WERI-Rb-1 (cell line): ENCODE data around the gene RAD51AP2.
A peak's percentile ranks its signal among the peaks of the same experiment; 100 is the strongest.

ENCODE experiments used
- DNase-seq: peaks from one replicate; pipeline ENCODE4 v3.0.0-alpha.2; 2020
- H3K27ac ChIP-seq: fragments of 250-450 bp; sonication (Bioruptor Pico); 2 replicates; pipeline ENCODE4 v1.5.1; 2020; ENCODE audit warnings: mild to moderate bottlenecking, moderate library complexity
- H3K27me3 ChIP-seq: fragments of 250-450 bp; sonication (Bioruptor Pico); 2 replicates; pipeline ENCODE4 v1.5.1; 2021; ENCODE audit warnings: mild to moderate bottlenecking, low read depth, moderate library complexity; ENCODE audit not compliant: insufficient read depth, severe bottlenecking
- H3K36me3 ChIP-seq: fragments of 250-450 bp; sonication (Bioruptor Pico); 2 replicates; pipeline ENCODE4 v1.5.1; 2020; ENCODE audit warnings: mild to moderate bottlenecking, moderate library complexity
- H3K4me3 ChIP-seq: 2 replicates; pipeline ENCODE4 v1.5.1; 2011; ENCODE audit warnings: low read depth, mild to moderate bottlenecking, control low read depth, low read length
- H3K9me3 ChIP-seq: fragments of 250-450 bp; sonication (Bioruptor Pico); 2 replicates; pipeline ENCODE4 v1.5.1; 2021; ENCODE audit warnings: mild to moderate bottlenecking, moderate library complexity; ENCODE audit not compliant: severe bottlenecking
- TF ChIP-seq, protein P1 (sequence below): IDR thresholded peaks from 2 replicates; pipeline ENCODE4 v1.5.1; 2011; ENCODE audit warnings: low read depth, mild to moderate bottlenecking, control low read depth, inconsistent platforms, low read length

The RAD51AP2 gene

DNA sequence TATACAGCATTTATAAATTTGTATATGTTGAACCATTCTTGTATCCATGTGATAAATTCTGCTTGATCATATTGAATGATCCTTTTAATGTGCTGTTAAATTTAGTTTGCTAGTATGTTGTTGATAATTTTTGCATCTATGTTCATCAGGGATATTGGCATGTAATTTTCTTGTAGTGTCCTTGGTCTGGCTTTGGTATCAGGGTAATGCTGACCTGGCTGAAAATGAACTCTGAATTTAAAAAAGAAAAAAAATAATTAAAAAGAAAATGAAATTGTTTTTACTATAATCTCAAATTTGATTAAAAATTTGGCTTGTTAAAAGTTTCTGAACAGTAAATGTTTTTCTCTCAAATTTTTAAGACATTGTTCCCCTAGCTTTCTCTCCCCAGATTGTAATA, 46.3 kb downstream of the RAD51AP2 start:
- Histone ChIP-seq H3K4me3 (no peak overlapping the region), H3K36me3 (no peaks in the 10 kb centered on the region), H3K9me3 (peaks cover 10% of the 10 kb centered on the region), H3K27me3 (no peaks in the 10 kb centered on the region), H3K27ac (no peak overlapping the region)
- TF ChIP-seq, protein P1, sequence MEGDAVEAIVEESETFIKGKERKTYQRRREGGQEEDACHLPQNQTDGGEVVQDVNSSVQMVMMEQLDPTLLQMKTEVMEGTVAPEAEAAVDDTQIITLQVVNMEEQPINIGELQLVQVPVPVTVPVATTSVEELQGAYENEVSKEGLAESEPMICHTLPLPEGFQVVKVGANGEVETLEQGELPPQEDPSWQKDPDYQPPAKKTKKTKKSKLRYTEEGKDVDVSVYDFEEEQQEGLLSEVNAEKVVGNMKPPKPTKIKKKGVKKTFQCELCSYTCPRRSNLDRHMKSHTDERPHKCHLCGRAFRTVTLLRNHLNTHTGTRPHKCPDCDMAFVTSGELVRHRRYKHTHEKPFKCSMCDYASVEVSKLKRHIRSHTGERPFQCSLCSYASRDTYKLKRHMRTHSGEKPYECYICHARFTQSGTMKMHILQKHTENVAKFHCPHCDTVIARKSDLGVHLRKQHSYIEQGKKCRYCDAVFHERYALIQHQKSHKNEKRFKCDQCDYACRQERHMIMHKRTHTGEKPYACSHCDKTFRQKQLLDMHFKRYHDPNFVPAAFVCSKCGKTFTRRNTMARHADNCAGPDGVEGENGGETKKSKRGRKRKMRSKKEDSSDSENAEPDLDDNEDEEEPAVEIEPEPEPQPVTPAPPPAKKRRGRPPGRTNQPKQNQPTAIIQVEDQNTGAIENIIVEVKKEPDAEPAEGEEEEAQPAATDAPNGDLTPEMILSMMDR = no peak
- no peak for DNase-seq

DNA sequence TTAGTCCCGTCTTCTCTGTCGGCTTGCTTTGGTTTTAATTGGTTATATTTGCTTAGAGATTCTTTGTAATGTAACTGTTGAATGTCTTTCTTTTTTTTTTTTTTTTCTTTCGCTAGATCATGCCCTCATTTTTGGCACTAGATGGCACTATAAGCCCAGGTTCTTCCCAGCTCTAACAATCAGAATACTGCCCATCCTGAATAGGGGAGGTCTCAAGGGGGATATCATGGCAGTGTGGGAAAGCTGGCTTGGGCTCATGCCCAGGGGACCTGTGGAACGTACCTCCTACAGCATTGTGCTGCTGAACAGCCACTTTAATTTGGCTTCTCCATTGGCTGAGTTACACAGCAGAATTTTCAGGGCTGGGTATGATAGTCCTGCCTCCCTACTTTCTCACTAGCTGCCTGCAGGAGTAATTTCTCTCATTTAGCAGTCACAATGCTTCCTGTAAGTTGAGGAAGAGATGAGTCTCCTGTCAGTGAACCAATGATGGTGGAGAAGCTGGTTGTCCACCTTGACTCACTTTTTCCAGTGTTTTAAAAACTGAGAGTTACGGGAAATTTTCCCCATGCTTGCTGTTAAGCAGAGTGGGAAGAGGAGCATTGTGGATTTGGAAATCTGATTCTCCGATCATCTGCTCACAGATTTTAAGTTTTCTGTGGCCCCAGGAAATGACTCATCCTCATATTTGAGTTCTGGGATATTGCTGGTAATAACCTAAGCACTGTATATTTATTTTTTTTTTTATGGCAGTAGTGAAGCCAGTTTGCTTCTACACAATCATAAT, 47.2 kb downstream of the RAD51AP2 start:
- no peaks in the 10 kb centered on the region for H3K27me3 ChIP-seq
- no peaks in the 10 kb centered on the region for H3K36me3 ChIP-seq
- no peak overlapping the region for H3K27ac ChIP-seq
- peaks cover 10% of the 10 kb centered on the region for H3K9me3 ChIP-seq
- TF ChIP-seq, protein P1 = peak; percentile 59
- no peak overlapping the region for H3K4me3 ChIP-seq
- DNase-seq = peak; percentile 46

DNA sequence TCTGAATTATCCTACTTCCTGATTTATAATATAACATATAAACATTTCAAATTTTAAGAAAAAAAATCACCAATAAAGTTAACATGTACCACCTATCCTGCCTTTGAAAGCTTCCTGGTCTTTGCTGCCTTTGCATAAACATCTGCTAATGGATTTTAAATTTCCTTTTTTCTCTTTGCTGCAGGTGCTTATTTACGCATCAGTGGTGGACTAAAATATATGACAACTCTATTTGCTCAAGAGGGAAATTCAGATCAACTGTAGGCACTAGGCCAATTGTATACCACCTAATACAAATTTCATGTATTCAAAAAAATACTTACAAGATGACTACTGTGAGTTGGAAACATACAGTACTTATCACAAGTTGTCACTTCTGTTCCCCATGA, 57.2 kb downstream of the RAD51AP2 start:
- Histone ChIP-seq H3K9me3 (peaks cover 3% of the 10 kb centered on the region), H3K4me3 (no peak overlapping the region), H3K27me3 (no peaks in the 10 kb centered on the region), H3K36me3 (no peaks in the 10 kb centered on the region), H3K27ac (no peak overlapping the region)
- TF ChIP-seq, protein P1 = no peak
- DNase-seq = no peak
